Endothelial cell of umbilical vein (primary cell): ENCODE measurements around the gene ZNF563.
A peak's percentile ranks its signal among the peaks of the same experiment; 100 is the strongest.

Source experiments
- POLR2A ChIP-seq: IDR thresholded peaks from 2 replicates; pipeline ENCODE4 v1.6.1; 2012; ENCODE audit warnings: low read depth, mild to moderate bottlenecking, control low read depth, low read length
- TF ChIP-seq, protein P1 (sequence below), 2 donors: IDR thresholded peaks; 1 replicate in 1 of 2; 2 replicates in 1 of 2; pipeline ENCODE4 v1.5.1; 2011; ENCODE audit warnings: low read length in 2 of 2, mild to moderate bottlenecking in 2 of 2, moderate library complexity in 2 of 2, control low read depth in 1 of 2, inconsistent platforms in 1 of 2, low read depth in 1 of 2; ENCODE audit not compliant: insufficient read depth in 1 of 2; ENCODE audit errors: extremely low read depth in 1 of 2

DNA sequence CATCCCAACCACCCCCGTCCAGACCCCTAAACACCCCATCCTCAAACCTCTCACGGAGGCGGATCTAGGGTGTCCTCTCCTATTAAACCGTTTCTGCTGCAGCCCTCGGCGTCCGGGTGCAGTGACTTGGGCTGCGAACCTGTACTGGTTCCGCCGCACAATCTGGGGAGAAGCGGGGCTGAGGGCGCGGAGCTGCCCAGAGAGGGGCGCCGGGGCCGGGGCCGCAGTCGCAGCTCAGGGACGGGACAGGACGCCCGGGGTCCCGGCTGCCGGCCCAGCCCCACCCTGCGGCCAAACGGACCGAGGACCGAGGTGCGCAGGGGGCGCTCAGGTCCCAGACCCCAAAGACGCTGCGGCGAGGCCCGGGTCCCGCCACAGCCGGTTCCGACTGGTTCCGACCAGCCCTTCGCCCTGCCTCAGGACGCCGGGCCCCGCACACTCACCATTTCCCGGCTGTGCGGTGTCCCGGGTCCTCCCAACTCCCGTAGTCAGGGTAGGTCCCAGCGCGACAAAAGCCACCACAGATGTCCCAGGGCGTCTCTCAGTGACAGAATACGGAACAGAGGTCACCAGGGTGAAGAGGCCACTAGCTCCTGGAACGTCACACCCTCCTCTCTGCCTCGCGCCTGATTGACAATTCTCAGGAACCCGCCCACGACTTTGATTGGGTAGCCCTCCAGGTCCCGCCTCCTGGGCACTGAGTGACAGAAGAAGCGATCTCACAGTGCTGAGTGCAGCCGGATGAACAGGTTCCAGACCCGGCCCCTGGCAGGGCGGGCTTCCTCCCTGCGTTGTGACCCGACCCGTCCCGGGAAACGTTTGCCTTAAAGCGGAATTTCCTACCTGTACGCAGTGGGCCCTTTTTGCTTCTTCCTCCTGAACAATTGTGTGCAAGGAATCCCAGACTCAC lies 38.9 kb downstream of the ZNF563 start, which contains the start of gene ZNF44:
- TF ChIP-seq, protein P1, sequence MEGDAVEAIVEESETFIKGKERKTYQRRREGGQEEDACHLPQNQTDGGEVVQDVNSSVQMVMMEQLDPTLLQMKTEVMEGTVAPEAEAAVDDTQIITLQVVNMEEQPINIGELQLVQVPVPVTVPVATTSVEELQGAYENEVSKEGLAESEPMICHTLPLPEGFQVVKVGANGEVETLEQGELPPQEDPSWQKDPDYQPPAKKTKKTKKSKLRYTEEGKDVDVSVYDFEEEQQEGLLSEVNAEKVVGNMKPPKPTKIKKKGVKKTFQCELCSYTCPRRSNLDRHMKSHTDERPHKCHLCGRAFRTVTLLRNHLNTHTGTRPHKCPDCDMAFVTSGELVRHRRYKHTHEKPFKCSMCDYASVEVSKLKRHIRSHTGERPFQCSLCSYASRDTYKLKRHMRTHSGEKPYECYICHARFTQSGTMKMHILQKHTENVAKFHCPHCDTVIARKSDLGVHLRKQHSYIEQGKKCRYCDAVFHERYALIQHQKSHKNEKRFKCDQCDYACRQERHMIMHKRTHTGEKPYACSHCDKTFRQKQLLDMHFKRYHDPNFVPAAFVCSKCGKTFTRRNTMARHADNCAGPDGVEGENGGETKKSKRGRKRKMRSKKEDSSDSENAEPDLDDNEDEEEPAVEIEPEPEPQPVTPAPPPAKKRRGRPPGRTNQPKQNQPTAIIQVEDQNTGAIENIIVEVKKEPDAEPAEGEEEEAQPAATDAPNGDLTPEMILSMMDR (IDR thresholded peaks at IDR 0.05; ENCODE audit: extremely low read depth in 1 of 2, insufficient read depth in 1 of 2, low read depth in 1 of 2, low read length in 2 of 2) = no peak
- peak; percentile 51 for TF ChIP-seq POLR2A
